GM23248 (cell line): ENCODE measurements around the gene TNFRSF4. TPM values are rescaled to one million over a fixed set of nuclear protein-coding genes. Genes with fewer than 3 reads are reported as not detected.
A peak's percentile ranks its signal among the peaks of the same experiment; 100 is the strongest.

Source experiments
- DNase-seq: peaks from one replicate; pipeline ENCODE4 v3.0.0-alpha.2; 2015
- H2AFZ ChIP-seq: fragments of 200-600 bp; sonication (generic); 2 replicates; pipeline ENCODE4 v1.6.1; 2016; ENCODE audit warnings: antibody characterized with exemption
- H3F3A ChIP-seq: fragments of 200-600 bp; sonication (generic); 2 replicates; pipeline ENCODE4 v1.6.1; 2016; ENCODE audit warnings: mild to moderate bottlenecking, antibody characterized with exemption, mixed run types; ENCODE audit not compliant: insufficient read depth
- H3K27ac ChIP-seq: fragments of 200-600 bp; sonication (generic); 2 replicates; pipeline ENCODE4 v1.5.1; 2016; ENCODE audit warnings: mild to moderate bottlenecking
- H3K27me3 ChIP-seq: fragments of 200-600 bp; sonication (generic); replicated peaks from 2 replicates; pipeline ENCODE4 v1.6.1; 2016; ENCODE audit warnings: mild to moderate bottlenecking; ENCODE audit not compliant: insufficient read depth
- H3K36me3 ChIP-seq: fragments of 200-600 bp; sonication (generic); 2 replicates; pipeline ENCODE4 v1.6.1; 2016; ENCODE audit warnings: low read depth, mild to moderate bottlenecking
- H3K4me1 ChIP-seq: fragments of 200-600 bp; sonication (generic); 2 replicates; pipeline ENCODE4 v1.6.1; 2016; ENCODE audit warnings: mild to moderate bottlenecking; ENCODE audit not compliant: insufficient read depth
- H3K4me2 ChIP-seq: fragments of 200-600 bp; sonication (generic); one replicate; pipeline ENCODE4 v1.6.1; 2016; ENCODE audit warnings: mild to moderate bottlenecking; ENCODE audit not compliant: unreplicated experiment
- H3K4me3 ChIP-seq: fragments of 200-600 bp; sonication (generic); 2 replicates; pipeline ENCODE4 v1.5.1; 2016; ENCODE audit warnings: mild to moderate bottlenecking
- H3K79me2 ChIP-seq: fragments of 200-600 bp; sonication (generic); 2 replicates; pipeline ENCODE4 v1.6.1; 2016; ENCODE audit warnings: mild to moderate bottlenecking; ENCODE audit not compliant: insufficient read depth
- H3K9ac ChIP-seq: fragments of 200-600 bp; sonication (generic); 2 replicates; pipeline ENCODE4 v1.6.1; 2016; ENCODE audit warnings: mild to moderate bottlenecking
- H3K9me2 ChIP-seq: fragments of 200-600 bp; sonication (generic); 2 replicates; pipeline ENCODE4 v1.6.1; 2016; ENCODE audit warnings: mixed run types, mild to moderate bottlenecking, moderate library complexity; ENCODE audit not compliant: insufficient read depth
- H3K9me3 ChIP-seq: fragments of 200-600 bp; sonication (generic); one replicate; pipeline ENCODE4 v1.6.1; 2017; ENCODE audit warnings: low read depth
- H4K20me1 ChIP-seq: fragments of 200-600 bp; sonication (generic); 2 replicates; pipeline ENCODE4 v1.6.0; 2016; ENCODE audit not compliant: insufficient read depth
- EZH2 ChIP-seq: fragments of 200-600 bp; sonication (generic); IDR thresholded peaks from 2 replicates; pipeline ENCODE4 v1.6.1; 2018; ENCODE audit warnings: antibody characterized with exemption, mild to moderate bottlenecking; ENCODE audit not compliant: insufficient read depth, poor library complexity, severe bottlenecking
- EZH2phosphoT487 ChIP-seq: fragments of 200-600 bp; sonication (generic); IDR thresholded peaks from 2 replicates; pipeline ENCODE4 v1.6.1; 2018; ENCODE audit warnings: antibody characterized with exemption, moderate library complexity, mild to moderate bottlenecking, low read depth; ENCODE audit not compliant: insufficient read depth
- WGBS, 2 experiments: methylation state at CpG; one replicate each; pipeline ENCODE4 v1.1.6; 2015 to 2017; ENCODE audit warnings: low lambda C conversion rate in 2 of 2, low coverage in 1 of 2; ENCODE audit errors: missing lambda C conversion rate in 2 of 2; 5-methylcytosine and 5-hydroxymethylcytosine counted together
- in situ Hi-C: fragments of 300-500 bp; cut with MboI; formaldehyde crosslinking; loops from 2 replicates; pipeline ENCODE4 v1.15.0; 2020
- polyA plus RNA-seq: library from polyadenylated mRNA; unstranded; fragments of >200 nt; fragmentation: Nextera tagmentation; extraction: Ambion mirVana; gene quantifications from 2 replicates; pipeline ENCODE4 v1.2.1, GENCODE V29; 2016
- total RNA-seq: library from RNA; depleted of rRNA; stranded (reverse); fragments of >200 nt; shearing (Covaris generic); gene quantifications from 2 replicates; pipeline ENCODE4 v1.2.3, GENCODE V29; 2014

Gene TNFRSF4
- total and polyA plus RNA-seq, 2 experiments from 2014 or later, result not detected

GRCh38 chr1:1235016-1235744 lies 21.2 kb upstream of the TNFRSF4 start:
- in situ Hi-C loops, result no loop called here
- Histone ChIP-seq H2AFZ (no peak overlapping the region), H3K9me2 (no peaks in the 10 kb centered on the region), H3K9me3 (no peaks in the 10 kb centered on the region), H3K4me2 (no peak overlapping the region), H3K36me3 (no peaks in the 10 kb centered on the region), H3K9ac (no peak overlapping the region), H3F3A (peaks cover 10% of the 10 kb centered on the region), H3K79me2 (peaks cover 35% of the 10 kb centered on the region), H4K20me1 (no peaks in the 10 kb centered on the region), H3K27me3 (no peaks in the 10 kb centered on the region), H3K27ac (no peak overlapping the region), H3K4me3 (no peak overlapping the region), H3K4me1 (peaks cover 10% of the 10 kb centered on the region)
- no peak for DNase-seq
- 85 to 88% methylated on average over 26 to 27 of the region's 27 CpGs for whole genome bisulfite sequencing, 2 experiments
- TF ChIP-seq EZH2phosphoT487 (no peak), EZH2 (no peak)

DNA sequence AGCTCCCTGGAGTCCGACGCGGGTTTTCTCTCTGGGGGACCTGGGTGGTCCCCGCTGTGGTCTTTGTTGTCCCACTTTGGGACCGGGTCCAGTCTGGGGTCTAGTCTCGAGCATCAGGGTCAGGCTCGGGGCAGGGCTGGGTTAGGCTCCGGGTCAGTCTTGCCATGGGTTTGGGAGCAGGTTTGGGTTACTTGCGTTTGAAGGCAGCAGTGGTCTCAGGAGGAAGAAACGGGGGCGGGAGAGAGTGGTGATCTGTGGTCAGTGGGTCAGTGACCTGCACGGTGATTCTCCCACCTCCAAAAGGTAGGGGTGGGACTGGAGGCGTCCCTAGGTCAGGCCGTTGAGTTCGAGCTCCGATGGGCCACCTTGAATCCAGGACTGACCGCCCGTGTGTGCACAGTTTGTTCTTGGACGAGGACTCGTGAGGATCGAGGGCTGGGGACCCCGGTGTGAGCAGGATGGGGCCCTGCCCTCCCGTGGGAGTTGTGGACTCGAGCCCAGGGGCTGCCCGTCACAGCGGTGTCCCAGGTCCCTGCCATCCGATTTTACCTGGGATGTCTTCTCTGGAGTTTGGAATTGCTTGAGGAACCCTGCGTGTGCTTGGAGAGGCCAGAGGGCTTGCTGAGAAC lies 20.3 kb upstream of the TNFRSF4 start:
- no peak overlapping the region for H2AFZ ChIP-seq
- no peak overlapping the region for H3K9ac ChIP-seq
- 91 to 94% methylated on average over 28 of the region's 28 CpGs for WGBS, 2 experiments
- H3K79me2 ChIP-seq, result peaks cover 44% of the 10 kb centered on the region
- no peaks in the 10 kb centered on the region for H3K36me3 ChIP-seq
- no peak overlapping the region for H3K27ac ChIP-seq
- H3K9me3 ChIP-seq, result no peaks in the 10 kb centered on the region
- H3K4me2 ChIP-seq, result no peak overlapping the region
- no peak overlapping the region for H3K4me3 ChIP-seq
- in situ Hi-C loops, result no loop called here
- H4K20me1 ChIP-seq, result no peaks in the 10 kb centered on the region
- H3K4me1 ChIP-seq, result peaks cover 13% of the 10 kb centered on the region
- TF ChIP-seq EZH2phosphoT487 (no peak), EZH2 (no peak)
- H3K27me3 ChIP-seq, result no peaks in the 10 kb centered on the region
- H3F3A ChIP-seq, result peaks cover 12% of the 10 kb centered on the region
- no peak for DNase-seq
- no peaks in the 10 kb centered on the region for H3K9me2 ChIP-seq

GRCh38 chr1:1233567-1233892 lies 19.6 kb upstream of the TNFRSF4 start:
- H2AFZ ChIP-seq, result no peak overlapping the region
- H4K20me1 ChIP-seq, result no peaks in the 10 kb centered on the region
- H3K9me3 ChIP-seq, result no peaks in the 10 kb centered on the region
- in situ Hi-C loops, result no loop called here
- no peak for DNase-seq
- H3K27ac ChIP-seq, result no peak overlapping the region
- 97 to 98% methylated on average over 15 of the region's 15 CpGs for WGBS, 2 experiments
- H3K4me2 ChIP-seq, result no peak overlapping the region
- H3K79me2 ChIP-seq, result peaks cover 51% of the 10 kb centered on the region
- TF ChIP-seq EZH2phosphoT487, result no peak
- peaks cover 12% of the 10 kb centered on the region for H3F3A ChIP-seq
- H3K9ac ChIP-seq, result no peak overlapping the region
- H3K27me3 ChIP-seq, result no peaks in the 10 kb centered on the region
- no peaks in the 10 kb centered on the region for H3K36me3 ChIP-seq
- H3K4me1 ChIP-seq, result peaks cover 13% of the 10 kb centered on the region
- no peak overlapping the region for H3K4me3 ChIP-seq
- no peaks in the 10 kb centered on the region for H3K9me2 ChIP-seq

DNA sequence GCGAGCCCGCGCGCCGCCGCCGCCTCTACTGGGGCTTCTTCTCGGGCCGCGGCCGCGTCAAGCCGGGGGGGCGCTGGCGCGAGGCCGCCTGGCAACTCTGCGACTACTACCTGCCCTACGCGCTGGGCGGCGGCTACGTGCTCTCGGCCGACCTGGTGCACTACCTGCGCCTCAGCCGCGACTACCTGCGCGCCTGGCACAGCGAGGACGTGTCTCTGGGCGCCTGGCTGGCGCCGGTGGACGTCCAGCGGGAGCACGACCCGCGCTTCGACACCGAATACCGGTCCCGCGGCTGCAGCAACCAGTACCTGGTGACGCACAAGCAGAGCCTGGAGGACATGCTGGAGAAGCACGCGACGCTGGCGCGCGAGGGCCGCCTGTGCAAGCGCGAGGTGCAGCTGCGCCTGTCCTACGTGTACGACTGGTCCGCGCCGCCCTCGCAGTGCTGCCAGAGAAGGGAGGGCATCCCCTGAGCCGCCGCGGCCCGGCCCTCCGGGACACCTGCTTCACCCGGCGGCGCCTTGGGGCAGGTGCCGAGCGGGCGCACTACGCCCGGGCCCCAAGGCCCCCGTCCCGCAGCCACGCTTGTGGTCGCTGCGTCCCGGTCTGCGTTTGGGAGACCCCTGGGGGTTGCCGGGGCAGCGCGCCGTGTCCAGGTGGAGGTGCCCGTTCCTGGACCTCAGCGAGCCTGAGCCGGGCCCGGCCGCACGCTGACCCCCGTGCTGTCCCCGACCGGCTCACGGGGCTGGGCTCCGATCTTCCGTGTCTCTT lies 19.0 kb upstream of the TNFRSF4 start:
- no peak overlapping the region for H3K27ac ChIP-seq
- H3K79me2 ChIP-seq, result peaks cover 57% of the 10 kb centered on the region
- in situ Hi-C loops, result no loop called here
- H3K9ac ChIP-seq, result peak overlapping the region; percentile 43; the same call in 1 of the 2 replicates
- no peaks in the 10 kb centered on the region for H3K9me3 ChIP-seq
- no peak overlapping the region for H3K4me2 ChIP-seq
- TF ChIP-seq EZH2phosphoT487 (no peak), EZH2 (no peak)
- 82 to 86% methylated on average over 79 to 92 of the region's 98 CpGs for WGBS, 2 experiments
- H3K4me1 ChIP-seq, result peaks cover 13% of the 10 kb centered on the region
- no peaks in the 10 kb centered on the region; the same call in 1 of the 2 replicates for H3K36me3 ChIP-seq
- peaks cover 12% of the 10 kb centered on the region for H3F3A ChIP-seq
- peak overlapping the region; percentile 60; the same call in 1 of the 2 replicates for H2AFZ ChIP-seq
- no peaks in the 10 kb centered on the region for H3K27me3 ChIP-seq
- H3K9me2 ChIP-seq, result no peaks in the 10 kb centered on the region
- DNase-seq, result no peak
- H3K4me3 ChIP-seq, result peak overlapping the region; percentile 59
- no peaks in the 10 kb centered on the region for H4K20me1 ChIP-seq
